Endothelial cell of umbilical vein (primary cell): ENCODE results near the gene SELENOO. TPM values are rescaled to one million over a fixed set of nuclear protein-coding genes. Genes with fewer than 3 reads are reported as not detected.

Experiments
- BruUV-seq: library from RNA; stranded (reverse); fragments of 400-500 nt; replicated peaks from 2 replicates; lab custom pipeline; 2021; lab: Mats Ljungman, UMichigan
- CTCF ChIA-PET: fragments of 300-600, 350-600 bp; sonication (Branson Sonifier 250); formaldehyde crosslinking; loops from one replicate; lab custom pipeline; 2021; ENCODE audit warnings: antibody characterized with exemption, inconsistent platforms; lab: Charles Lee
- POLR2A ChIA-PET: fragments of 300-600, 350-600 bp; sonication (Branson Sonifier 250); formaldehyde crosslinking; loops from one replicate; lab custom pipeline; 2021; ENCODE audit warnings: antibody characterized with exemption, inconsistent platforms; lab: Charles Lee
- DNase-seq: peaks from one replicate; pipeline ENCODE4 v3.0.0-alpha.2; 2011; ENCODE audit warnings: low read depth, low spot score
- FAIRE-seq: peaks from 2 replicates; lab custom pipeline; 2011; peaks lifted over from hg19 to GRCh38; lab: Jason Lieb, UNC
- H2AFZ ChIP-seq: 2 replicates; pipeline ENCODE4 v1.6.0; 2012; ENCODE audit warnings: low read depth, low read length, control low read depth, inconsistent platforms
- H3K27ac ChIP-seq: 2 replicates; pipeline ENCODE4 v1.5.1; 2011; ENCODE audit warnings: low read depth, mild to moderate bottlenecking, control low read depth, low read length, moderate library complexity; ENCODE audit not compliant: insufficient read depth
- H3K27me3 ChIP-seq, 2 experiments: 2 replicates each; pipeline versions ENCODE4 v1.6.0 to v1.6.1; 2011; ENCODE audit warnings: low read length in 2 of 2, mixed read lengths in 1 of 2; ENCODE audit not compliant: control insufficient read depth in 2 of 2, insufficient read depth in 2 of 2
- H3K36me3 ChIP-seq, 2 experiments: 2 replicates in 1 of 2; 3 replicates in 1 of 2; pipeline ENCODE4 v1.5.1; 2011; ENCODE audit warnings: low read length in 2 of 2, mild to moderate bottlenecking in 1 of 2, moderate library complexity in 1 of 2; ENCODE audit not compliant: control insufficient read depth in 2 of 2, insufficient read depth in 2 of 2; ENCODE audit errors: extremely low read depth in 1 of 2
- H3K4me1 ChIP-seq: 3 replicates; pipeline ENCODE4 v1.5.1; 2011; ENCODE audit warnings: mild to moderate bottlenecking, low read length; ENCODE audit not compliant: control insufficient read depth, insufficient read depth; ENCODE audit errors: extremely low read depth
- H3K4me2 ChIP-seq: 2 replicates; pipeline ENCODE4 v1.6.1; 2011; ENCODE audit warnings: low read length, control low read depth, mixed read lengths; ENCODE audit not compliant: insufficient read depth
- H3K4me3 ChIP-seq, 3 experiments: fragments of 200-600 bp in 1 of 3; sonication (generic), shearing (Covaris generic) in 1 of 3; replicated peaks in 1 of 3; 2 replicates each; pipeline ENCODE4 v1.5.1; 2011 to 2016; ENCODE audit warnings: control low read depth in 3 of 3, low read length in 3 of 3, mild to moderate bottlenecking in 2 of 3, inconsistent platforms in 1 of 3, low read depth in 1 of 3, moderate library complexity in 1 of 3; ENCODE audit not compliant: insufficient read depth in 1 of 3
- H3K79me2 ChIP-seq: 2 replicates; pipeline ENCODE4 v1.6.0; 2012; ENCODE audit warnings: low read length, inconsistent platforms; ENCODE audit not compliant: control insufficient read depth, insufficient read depth
- H3K9ac ChIP-seq: replicated peaks from 2 replicates; pipeline ENCODE3; 2011; ENCODE audit warnings: low read length, control low read depth; ENCODE audit not compliant: insufficient read depth; ENCODE audit errors: extremely low read depth
- H3K9me1 ChIP-seq: replicated peaks from 3 replicates; pipeline ENCODE4 v1.6.0; 2011; ENCODE audit warnings: mild to moderate bottlenecking, low read length; ENCODE audit not compliant: control insufficient read depth, insufficient read depth; ENCODE audit errors: extremely low read depth
- H3K9me3 ChIP-seq: replicated peaks from 2 replicates; pipeline ENCODE4 v1.5.1; 2012; ENCODE audit warnings: low read length, inconsistent platforms; ENCODE audit not compliant: control insufficient read depth, insufficient read depth
- H4K20me1 ChIP-seq: replicated peaks from 2 replicates; pipeline ENCODE3; 2011; ENCODE audit warnings: mild to moderate bottlenecking, low read length; ENCODE audit not compliant: control insufficient read depth, insufficient read depth; ENCODE audit errors: extremely low read depth
- CTCF ChIP-seq, 2 donors: IDR thresholded peaks; 1 replicate in 1 of 2; 2 replicates in 1 of 2; pipeline ENCODE4 v1.5.1; 2011; ENCODE audit warnings: low read length in 2 of 2, mild to moderate bottlenecking in 2 of 2, moderate library complexity in 2 of 2, control low read depth in 1 of 2, inconsistent platforms in 1 of 2, low read depth in 1 of 2; ENCODE audit not compliant: insufficient read depth in 1 of 2; ENCODE audit errors: extremely low read depth in 1 of 2
- EZH2 ChIP-seq: IDR thresholded peaks from 2 replicates; pipeline ENCODE4 v1.6.1; 2012; ENCODE audit warnings: borderline replicate concordance, low read depth, mild to moderate bottlenecking, moderate library complexity, low read length, inconsistent platforms; ENCODE audit not compliant: severe bottlenecking
- FOS ChIP-seq: IDR thresholded peaks from 2 replicates; pipeline ENCODE4 v1.6.1; 2011; ENCODE audit warnings: mild to moderate bottlenecking, low read length, moderate library complexity, borderline replicate concordance; ENCODE audit not compliant: insufficient read depth
- GATA2 ChIP-seq: IDR thresholded peaks from 2 replicates; pipeline ENCODE4 v1.7.0; 2011; ENCODE audit warnings: low read depth, mild to moderate bottlenecking, moderate library complexity, mixed read lengths, low read length; ENCODE audit not compliant: insufficient read length, insufficient read depth
- MAX ChIP-seq: IDR thresholded peaks from 2 replicates; pipeline ENCODE4 v1.6.1; 2011; ENCODE audit not compliant: insufficient read depth, insufficient read length
- MYC ChIP-seq: IDR thresholded peaks from one replicate; pipeline ENCODE4 v1.6.1; 2011; ENCODE audit warnings: mild to moderate bottlenecking, low read depth, low read length
- POLR2A ChIP-seq: IDR thresholded peaks from 2 replicates; pipeline ENCODE4 v1.6.1; 2012; ENCODE audit warnings: low read depth, mild to moderate bottlenecking, control low read depth, low read length
- POLR2AphosphoS5 ChIP-seq: IDR thresholded peaks from 2 replicates; pipeline ENCODE4 v1.6.1; 2012; ENCODE audit warnings: low read depth, mild to moderate bottlenecking, control low read depth, low read length, moderate library complexity; ENCODE audit not compliant: insufficient read depth
- dilution Hi-C: fragments of 300-500 bp; cut with MboI; formaldehyde crosslinking; loops from one replicate; pipeline ENCODE4 v1.15.0; 2019; ENCODE audit warnings: low sequenced_read_pairs; ENCODE audit not compliant: extremely low pct_ligation_motif_present
- intact Hi-C: fragments of 100-400 bp; cut with micrococcal nuclease; formaldehyde crosslinking; loops from one replicate; pipeline ENCODE4 v1.10.0; 2022
- polyA plus RNA-seq, 4 experiments: library from polyadenylated mRNA; depleted of rRNA in 3 of 4; stranded (reverse) in 3 of 4; unstranded in 1 of 4; fragments of >200 nt; gene quantifications; 2 replicates each; pipeline versions ENCODE4 v1.2.1 to v1.2.3, GENCODE V29; 2011 to 2012; ENCODE audit warnings: missing spikeins in 1 of 4
- total RNA-seq: library from RNA; stranded (reverse); gene quantifications from 2 replicates; pipeline ENCODE4 v1.2.3, GENCODE V29; 2021

The SELENOO gene
- total and polyA plus RNA-seq, 2 donors (not counting 3 experiments of a cell fraction or from before 2014, with no cell fraction given): 24.1 to 37.5 TPM

- CTCF ChIA-PET: interaction anchor here (0.8 kb wide), 1 partner anchor 12 kb away, joined by 3 read pairs; no protein-coding TSS in a partner anchor
- Histone ChIP-seq H3K4me2 (no peak overlapping the region), H3K36me3 (peaks cover 23 to 63% of the 10 kb centered on the region in 2 experiments), H3K27ac (no peak overlapping the region), H3K9me3 (no peaks in the 10 kb centered on the region), H3K79me2 (peaks cover 9% of the 10 kb centered on the region), H2AFZ (no peak overlapping the region), H3K4me1 (no peaks in the 10 kb centered on the region), H4K20me1 (no peaks in the 10 kb centered on the region), H3K4me3 (no peak overlapping the region), H3K9me1 (no peaks in the 10 kb centered on the region), H3K9ac (no peak overlapping the region), H3K27me3 (no peaks in the 10 kb centered on the region)
- intact Hi-C loops (no loop called here), dilution Hi-C loops (no loop called here)
- DNase-seq (no peak), FAIRE-seq (no peak)
- POLR2A ChIA-PET: no interaction called here
- BruUV-seq: TSS peak; percentile 6
- TF ChIP-seq POLR2A (no peak), CTCF (IDR thresholded peaks at IDR 0.05; ENCODE audit: extremely low read depth in 1 of 2, insufficient read depth in 1 of 2, low read depth in 1 of 2, low read length in 2 of 2) (no peak), MYC (no peak), GATA2 (no peak), EZH2 (no peak), FOS (no peak), POLR2AphosphoS5 (no peak), MAX (no peak)
Observed at GRCh38 chr22:50218153-50218995, 17.6 kb downstream of the SELENOO start.
